Stomach (tissue), 9 donors: ENCODE results near the gene DGKQ. TPM values are rescaled to one million over a fixed set of nuclear protein-coding genes. Genes with fewer than 3 reads are reported as not detected.

Experiments
- DNase-seq, 2 donors: peaks; one replicate each; pipeline versions ENCODE4 v3.0.0 to v3.0.0-alpha.2; 2013 to 2019
- H3K27ac ChIP-seq, 5 donors: fragments of 200-600 bp in 4 of 5; sonication (generic) in 4 of 5; one replicate each; pipeline ENCODE4 v1.5.1; 2013 to 2019; ENCODE audit warnings: mild to moderate bottlenecking in 1 of 5, moderate library complexity in 1 of 5
- H3K27me3 ChIP-seq, 3 donors: fragments of 200-600 bp; sonication (generic); one replicate each; pipeline ENCODE4 v1.5.1; 2017 to 2019; ENCODE audit warnings: mixed run types in 1 of 3
- H3K36me3 ChIP-seq, 4 donors: fragments of 200-600 bp; sonication (generic); 1 replicate in 3 of 4; 2 replicates in 1 of 4; pipeline ENCODE4 v1.5.1; 2016 to 2019
- H3K4me1 ChIP-seq, 4 donors: fragments of 200-600 bp; sonication (generic); one replicate each; pipeline ENCODE4 v1.5.1; 2016 to 2019
- H3K4me3 ChIP-seq, 4 donors: fragments of 200-600 bp; sonication (generic) in 3 of 4; one replicate each; pipeline ENCODE4 v1.5.1; 2016 to 2019; ENCODE audit warnings: mild to moderate bottlenecking in 1 of 4
- H3K9me3 ChIP-seq, 4 donors: fragments of 200-600 bp; sonication (generic); one replicate each; pipeline ENCODE4 v1.5.1; 2016 to 2019
- EP300 ChIP-seq: sonication (generic); formaldehyde crosslinking; IDR thresholded peaks from one replicate; pipeline ENCODE4 v1.6.1; 2017; ENCODE audit warnings: antibody characterized with exemption
- POLR2A ChIP-seq, 4 donors: fragments of 450-650 bp; IDR thresholded peaks; one replicate each; pipeline ENCODE4 v1.6.1; 2016; ENCODE audit warnings: antibody characterized with exemption in 4 of 4, control low read depth in 2 of 4, mild to moderate bottlenecking in 1 of 4, moderate library complexity in 1 of 4
- POLR2AphosphoS5 ChIP-seq, 3 donors: sonication (generic); formaldehyde crosslinking; IDR thresholded peaks; one replicate each; pipeline ENCODE4 v1.6.1; 2016; ENCODE audit warnings: antibody characterized with exemption in 3 of 3
- WGBS, 5 donors: extraction: QIAGEN DNeasy Blood & Tissue Kit in 3 of 5; methylation state at CpG; one replicate each; pipeline versions ENCODE4 v1.1.5 to v1.1.7; 2013 to 2018; 5-methylcytosine and 5-hydroxymethylcytosine counted together
- intact Hi-C: fragments of 100-400 bp; cut with DNase I; formaldehyde crosslinking; loops from one replicate; pipeline ENCODE4 v1.15.1; 2023; ENCODE audit warnings: low total_unique reads
- polyA plus RNA-seq, 3 donors: library from polyadenylated mRNA; stranded (reverse); fragments of 200-250 nt; gene quantifications; one replicate each; pipeline ENCODE4 v1.2.3, GENCODE V29; 2013
- total RNA-seq, 5 donors: library from RNA; depleted of rRNA; stranded (reverse); fragments of >200 nt; gene quantifications; one replicate each; pipeline versions ENCODE4 v1.1.0 to v1.2.3, GENCODE V29; 2014 to 2016
- TF ChIP-seq, protein P1 (sequence below), 7 experiments: fragments of 450-650 bp in 4 of 7; fragments of 200-600 bp in 3 of 7; sonication (generic) in 3 of 7; IDR thresholded peaks; one replicate each; pipeline ENCODE4 v1.5.1; 2016 to 2019; ENCODE audit warnings: antibody characterized with exemption in 7 of 7, control low read depth in 2 of 7, mild to moderate bottlenecking in 1 of 7
- donor health status: healthy with polysubstance abuse.
- donor health status: Bipolar disorder and iron deficiency.
- donor health status: healthy.

The DGKQ gene
- total and polyA plus RNA-seq, 8 donors = 3.8 to 176 (median 7.3) TPM

DNA sequence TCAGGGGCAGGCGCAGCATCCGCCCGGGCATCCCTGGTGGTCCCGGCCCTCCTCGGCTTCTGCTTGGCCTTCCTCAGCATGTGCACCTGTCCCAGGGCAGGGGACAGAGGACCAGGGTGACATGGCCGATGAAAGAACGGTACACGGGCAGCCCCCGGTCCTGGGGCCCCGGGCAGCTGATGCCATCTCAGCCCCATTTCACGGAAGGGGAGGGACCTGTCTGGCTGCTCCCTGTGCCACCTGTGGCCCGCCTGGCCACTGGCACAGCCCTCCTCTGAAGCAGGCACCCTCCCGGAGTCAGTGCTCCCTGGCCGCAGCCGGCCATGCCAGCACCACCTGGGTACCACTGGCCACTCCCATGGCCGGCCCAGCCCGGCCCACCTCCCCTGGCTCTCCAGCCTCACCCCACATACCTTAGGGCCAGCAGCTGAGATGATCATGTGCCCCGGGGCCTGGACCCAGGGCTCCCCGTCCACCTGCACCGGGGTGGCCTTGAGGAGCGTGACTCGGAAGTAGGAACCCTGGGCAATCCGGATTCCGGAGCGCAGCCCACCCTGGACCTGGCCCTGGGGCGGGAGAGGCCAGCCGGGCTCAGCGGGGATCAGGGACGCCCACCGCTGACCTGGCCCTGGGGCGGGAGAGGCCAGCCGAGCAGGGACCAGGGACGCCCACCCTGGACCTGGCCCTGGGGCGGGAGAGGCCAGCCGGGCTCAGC, 12.6 kb downstream of the DGKQ start:
- Histone ChIP-seq H3K27me3 (no peaks in the 10 kb centered on the region), H3K27ac (no peak overlapping the region)
- peak in 1 of 2 donors; percentile 6 for DNase-seq

DNA sequence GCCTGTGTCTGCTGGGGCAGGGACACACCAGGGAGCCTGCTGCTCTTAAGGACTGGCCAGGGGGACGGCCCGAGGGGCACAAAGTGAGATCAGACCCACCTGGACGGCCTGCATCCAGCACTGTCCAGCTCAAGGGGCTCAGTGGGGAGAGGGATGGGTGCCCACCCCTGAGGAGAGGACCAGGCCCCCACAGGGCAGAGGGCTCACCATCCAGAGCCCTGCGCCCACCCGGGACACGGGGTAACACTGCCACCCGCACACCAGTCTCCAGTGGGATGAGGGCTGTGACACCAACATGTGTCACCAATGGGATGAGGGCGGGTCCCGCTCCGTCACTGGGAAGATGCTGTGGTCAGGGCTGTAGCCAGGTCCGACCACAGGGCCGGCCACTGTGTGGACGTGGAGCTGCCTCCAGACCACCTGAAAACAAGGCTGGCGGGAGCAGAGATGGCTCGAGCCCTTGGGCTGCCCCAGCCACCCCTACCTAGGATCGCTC, 13.2 kb downstream of the DGKQ start:
- intact Hi-C loops = no loop called here
- no peaks in the 10 kb centered on the region for H3K27me3 ChIP-seq
- no peaks in the 10 kb centered on the region for H3K9me3 ChIP-seq
- DNase-seq = no peak
- no peak overlapping the region for H3K27ac ChIP-seq
- TF ChIP-seq POLR2AphosphoS5 (IDR thresholded peaks at IDR 0.05) (no peak), EP300 (no peak)
- H3K36me3 ChIP-seq = peaks cover 12 to 93% (median 88%) of the 10 kb centered on the region in 4 donors
- H3K4me1 ChIP-seq = no peaks in the 10 kb centered on the region
- no peak overlapping the region for H3K4me3 ChIP-seq
- WGBS, 5 donors = 86 to 89% (median 88%) methylated on average over 10 to 16 of the region's 16 CpGs

More for the DNA sequence above, 12.6 kb downstream of the DGKQ start:
- 86 to 93% (median 91%) methylated on average over 23 to 35 of the region's 35 CpGs for WGBS, 5 donors
- Histone ChIP-seq H3K9me3 (no peaks in the 10 kb centered on the region), H3K4me3 (no peak overlapping the region), H3K4me1 (no peaks in the 10 kb centered on the region), H3K36me3 (peaks cover 16 to 93% (median 88%) of the 10 kb centered on the region in 4 donors)
- intact Hi-C loops = no loop called here
- TF ChIP-seq, protein P1, sequence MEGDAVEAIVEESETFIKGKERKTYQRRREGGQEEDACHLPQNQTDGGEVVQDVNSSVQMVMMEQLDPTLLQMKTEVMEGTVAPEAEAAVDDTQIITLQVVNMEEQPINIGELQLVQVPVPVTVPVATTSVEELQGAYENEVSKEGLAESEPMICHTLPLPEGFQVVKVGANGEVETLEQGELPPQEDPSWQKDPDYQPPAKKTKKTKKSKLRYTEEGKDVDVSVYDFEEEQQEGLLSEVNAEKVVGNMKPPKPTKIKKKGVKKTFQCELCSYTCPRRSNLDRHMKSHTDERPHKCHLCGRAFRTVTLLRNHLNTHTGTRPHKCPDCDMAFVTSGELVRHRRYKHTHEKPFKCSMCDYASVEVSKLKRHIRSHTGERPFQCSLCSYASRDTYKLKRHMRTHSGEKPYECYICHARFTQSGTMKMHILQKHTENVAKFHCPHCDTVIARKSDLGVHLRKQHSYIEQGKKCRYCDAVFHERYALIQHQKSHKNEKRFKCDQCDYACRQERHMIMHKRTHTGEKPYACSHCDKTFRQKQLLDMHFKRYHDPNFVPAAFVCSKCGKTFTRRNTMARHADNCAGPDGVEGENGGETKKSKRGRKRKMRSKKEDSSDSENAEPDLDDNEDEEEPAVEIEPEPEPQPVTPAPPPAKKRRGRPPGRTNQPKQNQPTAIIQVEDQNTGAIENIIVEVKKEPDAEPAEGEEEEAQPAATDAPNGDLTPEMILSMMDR (IDR thresholded peaks at IDR 0.05) = no peak
- TF ChIP-seq EP300 = no peak
- no peak for TF ChIP-seq POLR2AphosphoS5 (IDR thresholded peaks at IDR 0.05)
- no peak for TF ChIP-seq POLR2A (IDR thresholded peaks at IDR 0.05)

DNA sequence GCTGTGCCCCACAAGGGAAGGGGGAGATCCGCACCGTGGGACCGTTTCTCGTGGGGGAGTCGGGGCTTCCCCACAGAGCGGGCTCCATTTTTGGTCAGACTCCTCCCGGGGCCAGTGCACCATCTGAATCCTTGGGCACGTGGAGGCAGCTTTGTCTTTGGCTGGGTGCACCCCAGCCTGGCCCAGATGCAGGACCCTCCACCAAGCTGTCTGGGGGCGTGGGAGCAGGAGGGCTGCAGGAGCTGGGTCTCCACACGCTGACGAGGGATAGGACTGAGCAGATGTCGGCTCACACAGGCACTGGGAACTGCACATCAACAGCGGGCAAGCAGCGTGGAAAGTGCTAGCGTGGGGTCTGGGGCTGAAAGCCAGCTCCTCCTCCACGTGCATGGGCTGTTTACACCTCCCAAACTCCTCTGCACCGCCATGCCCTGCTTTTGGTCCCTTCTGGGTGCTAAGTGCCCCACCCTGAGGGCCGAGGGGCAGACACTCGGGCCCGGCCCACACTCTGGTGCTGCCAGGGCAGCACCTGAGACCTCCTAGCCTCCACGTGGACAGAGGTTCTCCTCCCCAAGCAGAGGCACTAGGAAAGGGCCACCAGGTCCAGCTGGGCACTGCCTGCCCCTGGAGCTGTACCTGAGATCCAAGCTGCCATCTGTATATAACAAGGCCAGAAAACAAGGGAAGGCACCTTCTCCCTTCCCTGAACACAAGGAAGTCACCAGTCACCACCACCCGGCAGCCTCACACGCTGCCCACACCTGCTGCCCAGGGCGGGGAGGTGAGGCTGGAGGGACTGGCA, 13.8 kb downstream of the DGKQ start:
- peak in 1 of 2 donors; percentile 2 for DNase-seq
- H3K4me3 ChIP-seq = no peak overlapping the region
- H3K27me3 ChIP-seq = no peaks in the 10 kb centered on the region
- no peak overlapping the region for H3K27ac ChIP-seq
- intact Hi-C loops = no loop called here
- TF ChIP-seq EP300 = no peak
- TF ChIP-seq POLR2AphosphoS5 (IDR thresholded peaks at IDR 0.05) = no peak
- TF ChIP-seq, protein P1 (IDR thresholded peaks at IDR 0.05) = no peak
- TF ChIP-seq POLR2A (IDR thresholded peaks at IDR 0.05) = no peak
- no peaks in the 10 kb centered on the region for H3K4me1 ChIP-seq
- peaks cover 10 to 92% (median 88%) of the 10 kb centered on the region in 4 donors for H3K36me3 ChIP-seq
- H3K9me3 ChIP-seq = no peaks in the 10 kb centered on the region
- WGBS, 5 donors = 78 to 85% (median 82%) methylated on average over 17 to 24 of the region's 24 CpGs

DNA sequence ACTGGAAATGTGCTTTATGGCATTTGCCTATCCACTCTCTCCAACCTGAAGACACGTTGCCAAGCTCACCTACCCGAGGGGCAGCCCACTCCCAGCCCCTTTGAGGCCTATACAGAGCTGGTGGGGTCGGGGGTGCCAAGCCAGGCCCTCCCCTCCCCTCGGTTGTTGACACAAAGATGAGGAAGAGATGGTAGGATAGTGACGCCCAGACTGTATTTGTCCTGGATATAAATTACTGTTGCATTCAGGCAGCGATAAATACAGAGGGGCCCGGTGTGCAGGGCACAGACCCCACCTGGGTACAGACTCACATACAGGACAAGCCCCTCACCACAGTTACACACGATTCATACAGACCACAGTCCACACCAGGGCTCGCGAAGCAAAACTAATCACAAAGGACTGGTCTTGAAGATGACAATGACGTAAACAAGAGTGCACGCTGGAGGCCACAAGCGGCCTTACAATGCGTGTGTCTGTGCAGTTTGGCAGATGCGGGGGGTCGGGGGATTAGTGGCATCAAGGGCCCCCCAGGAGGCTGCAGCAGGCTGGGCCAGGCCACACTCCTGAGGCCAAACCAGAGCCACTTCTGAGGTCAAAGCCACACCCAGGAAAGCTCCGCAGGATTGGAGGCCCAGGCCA, 14.6 kb downstream of the DGKQ start:
- 77 to 83% (median 77%) methylated on average over 16 to 17 of the region's 17 CpGs for WGBS, 5 donors
- intact Hi-C loops = no loop called here
- no peaks in the 10 kb centered on the region for H3K27me3 ChIP-seq
- H3K36me3 ChIP-seq = peaks cover 7 to 92% (median 91%) of the 10 kb centered on the region in 4 donors
- H3K9me3 ChIP-seq = no peaks in the 10 kb centered on the region
- DNase-seq = no peak
- no peak overlapping the region for H3K27ac ChIP-seq
- TF ChIP-seq, protein P1 (IDR thresholded peaks at IDR 0.05) = no peak
- TF ChIP-seq POLR2A (IDR thresholded peaks at IDR 0.05) = no peak
- TF ChIP-seq POLR2AphosphoS5 (IDR thresholded peaks at IDR 0.05) = no peak
- TF ChIP-seq EP300 = no peak
- no peak overlapping the region for H3K4me3 ChIP-seq
- no peaks in the 10 kb centered on the region for H3K4me1 ChIP-seq
